HG03045 (cell line): ENCODE results near the gene MORC3.
"Not testable (repeated sequence)": the region's sequence is repeated elsewhere in the genome, so short reads cannot be mapped to it uniquely, and the experiment has no call there.

Experiments used
- ATAC-seq: cut with Tn5 transposase; IDR thresholded peaks from one replicate; pipeline ENCODE4 v1.9.1; 2021; ENCODE audit warnings: mild to moderate bottlenecking, moderate library complexity; ENCODE audit not compliant: unreplicated experiment

MORC3 gene

GRCh38 chr21:36321325-36322082 lies 1.5 kb downstream of the MORC3 start:
- no peak for ATAC-seq

DNA sequence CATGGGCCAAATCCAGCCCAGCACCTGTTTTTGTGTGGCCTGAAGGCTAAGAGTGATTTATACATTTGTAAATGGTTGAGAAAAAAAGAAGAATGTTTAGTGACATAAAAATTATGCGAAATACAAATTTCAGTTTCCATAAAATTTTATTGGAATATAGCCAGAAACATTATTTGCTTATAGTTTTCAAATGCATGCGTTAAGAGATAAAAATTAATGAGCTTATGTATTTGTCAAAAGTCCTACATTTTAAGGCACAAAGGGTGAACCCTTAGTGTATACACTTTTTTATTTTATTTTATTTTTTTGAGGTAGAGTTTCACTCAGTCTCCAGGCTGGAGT lies 2.1 kb downstream of the MORC3 start:
- no peak for ATAC-seq

- no peak for ATAC-seq
Measured at GRCh38 chr21:36323032-36323431, 3.0 kb downstream of the MORC3 start.

DNA sequence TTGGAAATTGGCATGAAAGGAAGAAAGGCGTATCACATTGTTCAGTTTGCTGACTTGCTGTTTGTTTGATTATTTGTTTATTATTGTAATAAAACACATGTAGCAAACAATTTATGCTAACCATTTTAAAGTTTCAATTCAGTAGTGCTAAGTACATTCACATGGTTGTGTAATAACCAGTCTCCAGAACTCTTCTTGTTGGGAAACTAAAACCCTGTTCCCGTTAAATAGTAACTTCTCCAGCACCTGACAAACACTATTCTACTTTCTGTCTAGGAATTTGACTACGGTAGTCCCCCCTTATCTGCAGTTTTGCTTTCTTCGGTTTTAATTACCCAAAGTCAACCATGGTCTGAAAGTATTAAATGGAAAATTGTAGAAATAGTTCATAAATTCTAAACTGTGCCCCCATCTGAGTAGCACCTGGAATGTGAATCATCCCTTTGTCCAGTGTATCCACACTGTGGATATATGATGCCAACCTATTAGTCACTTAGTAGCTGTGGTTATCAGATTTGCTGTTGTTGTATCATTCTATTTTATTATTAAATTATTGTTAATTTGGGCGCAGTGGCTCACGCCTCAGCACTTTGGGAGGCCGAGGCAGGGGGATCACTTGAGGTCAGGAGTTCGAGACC lies 5.5 kb downstream of the MORC3 start:
- no peak for ATAC-seq

DNA sequence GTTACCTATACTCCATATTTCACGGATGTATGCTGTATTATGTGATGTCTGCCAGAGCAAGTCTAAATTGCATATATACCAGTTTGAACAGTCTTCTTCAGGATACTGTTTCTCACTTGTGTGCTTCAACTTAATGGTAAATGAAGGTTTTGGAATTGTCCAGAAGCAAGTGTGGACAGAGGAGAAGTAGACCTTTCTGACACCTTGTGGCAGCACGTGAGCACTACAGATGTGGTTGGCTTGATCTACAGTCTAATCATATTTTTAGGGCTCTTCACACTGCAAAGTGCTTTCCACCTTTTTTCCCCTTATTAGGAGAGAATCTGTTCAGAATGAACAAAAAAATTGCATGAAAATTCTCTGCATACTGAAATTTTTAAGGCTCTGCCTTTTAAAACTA lies 10.9 kb downstream of the MORC3 start:
- ATAC-seq: no peak

DNA sequence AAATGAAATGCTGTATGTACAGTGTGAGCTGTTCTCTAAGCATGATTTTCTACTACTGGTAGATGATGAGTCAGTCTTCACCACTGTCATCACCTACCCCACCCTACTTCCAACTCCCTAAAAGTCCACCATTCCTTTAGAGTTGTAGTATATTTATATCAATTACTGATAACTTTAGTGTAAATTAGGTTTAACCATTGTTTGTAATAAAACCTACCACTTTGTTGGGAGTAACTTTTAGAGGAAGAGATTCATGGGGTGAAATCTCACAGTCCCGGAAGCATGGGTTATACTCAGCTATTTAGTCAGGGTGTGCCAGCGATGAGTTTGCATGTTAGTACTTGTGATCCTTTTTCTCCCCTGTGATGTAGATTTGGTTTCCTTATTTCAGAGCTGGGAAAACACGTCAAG lies 17.1 kb downstream of the MORC3 start:
- no peak for ATAC-seq

DNA sequence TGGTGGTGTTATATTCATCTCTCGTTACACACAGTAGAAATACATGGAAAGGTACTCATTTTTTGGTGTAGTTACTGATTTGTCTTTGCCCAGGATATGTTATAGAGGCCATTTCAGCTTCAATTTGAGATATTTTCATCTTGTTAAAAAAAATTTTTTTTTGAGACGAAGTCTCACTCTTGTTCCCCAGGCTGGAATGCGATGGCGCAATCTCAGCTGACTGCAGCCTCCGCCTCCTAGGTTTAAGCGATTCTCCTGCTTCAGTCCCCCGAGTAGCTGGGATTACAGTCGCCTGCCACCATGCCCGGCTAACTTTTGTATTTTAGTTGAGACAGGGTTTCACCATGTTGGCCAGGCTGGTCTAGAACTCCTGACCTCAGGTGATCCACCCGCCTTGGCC lies 19.0 kb downstream of the MORC3 start:
- no peak for ATAC-seq

GRCh38 chr21:36342581-36342980 lies 22.6 kb downstream of the MORC3 start:
- ATAC-seq: not testable (repeated sequence)

GRCh38 chr21:36344931-36345330 lies 24.9 kb downstream of the MORC3 start:
- ATAC-seq: no peak

GRCh38 chr21:36347278-36347961 lies 27.4 kb downstream of the MORC3 start:
- ATAC-seq: no peak

DNA sequence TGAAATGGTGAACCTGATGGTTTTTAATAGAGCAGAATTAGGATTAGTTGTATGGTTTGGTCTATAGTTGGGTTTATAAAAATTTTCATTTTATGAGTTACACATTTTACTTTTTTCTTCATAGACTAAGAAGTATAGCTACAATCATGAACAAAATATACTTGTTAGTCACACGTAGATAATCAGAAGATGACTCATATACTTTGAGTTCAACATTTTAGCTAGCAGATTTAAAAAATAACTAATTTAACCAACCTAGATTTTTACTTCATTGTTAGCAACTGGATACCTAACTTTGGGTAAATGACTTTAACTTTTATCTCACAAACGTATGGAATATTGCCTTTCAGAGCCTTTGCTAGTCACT lies 27.9 kb downstream of the MORC3 start:
- no peak for ATAC-seq

GRCh38 chr21:36349315-36349714 lies 29.3 kb downstream of the MORC3 start:
- ATAC-seq: no peak

DNA sequence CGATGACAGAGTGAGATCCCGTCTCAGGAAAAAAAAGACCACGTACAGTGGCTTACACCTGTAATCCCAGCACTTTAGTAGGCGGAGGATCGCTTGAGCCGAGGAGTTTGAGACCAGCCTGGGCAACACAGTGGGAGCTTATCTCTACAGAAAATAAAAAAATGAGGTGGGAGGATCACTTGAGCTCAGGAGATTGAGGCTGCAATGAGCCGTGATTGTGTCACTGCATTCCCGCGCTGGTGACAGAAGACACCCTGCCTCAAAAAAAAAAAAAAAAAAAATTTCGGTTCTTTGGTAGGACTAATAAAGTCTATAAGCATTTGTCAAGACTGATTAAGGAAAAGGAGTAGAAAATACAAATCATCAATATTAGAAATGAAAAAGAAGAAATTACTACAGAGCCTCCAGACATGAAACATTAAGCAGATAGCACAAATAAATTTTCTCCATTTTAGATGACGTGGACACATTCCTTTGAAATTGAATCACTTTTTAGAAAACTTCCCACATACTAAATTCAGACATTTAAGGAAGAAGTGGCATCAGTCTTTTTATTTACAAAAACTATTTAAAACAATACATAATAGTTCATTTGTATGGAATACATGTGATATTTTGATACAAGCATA lies 30.4 kb downstream of the MORC3 start:
- no peak for ATAC-seq

GRCh38 chr21:36354918-36355680 lies 35.1 kb downstream of the MORC3 start:
- no peak for ATAC-seq

DNA sequence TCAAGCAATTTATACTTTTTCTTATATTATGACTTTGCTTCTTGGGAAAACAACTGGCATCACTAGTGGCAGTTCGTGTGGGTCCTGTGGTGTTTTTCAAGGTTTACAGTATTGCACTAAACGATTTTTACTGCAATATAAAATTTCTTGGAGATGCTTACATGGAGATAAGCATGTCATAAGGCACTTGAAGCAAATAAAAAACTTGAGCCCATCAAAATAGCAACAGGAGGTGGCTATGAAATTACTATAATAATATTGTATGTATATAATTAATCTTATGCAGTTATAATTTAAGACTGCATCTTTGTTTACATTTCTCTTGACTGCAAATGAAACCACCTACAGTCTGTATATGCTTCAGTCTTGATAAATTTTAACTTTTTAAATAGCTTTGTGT lies 35.9 kb downstream of the MORC3 start:
- no peak for ATAC-seq

DNA sequence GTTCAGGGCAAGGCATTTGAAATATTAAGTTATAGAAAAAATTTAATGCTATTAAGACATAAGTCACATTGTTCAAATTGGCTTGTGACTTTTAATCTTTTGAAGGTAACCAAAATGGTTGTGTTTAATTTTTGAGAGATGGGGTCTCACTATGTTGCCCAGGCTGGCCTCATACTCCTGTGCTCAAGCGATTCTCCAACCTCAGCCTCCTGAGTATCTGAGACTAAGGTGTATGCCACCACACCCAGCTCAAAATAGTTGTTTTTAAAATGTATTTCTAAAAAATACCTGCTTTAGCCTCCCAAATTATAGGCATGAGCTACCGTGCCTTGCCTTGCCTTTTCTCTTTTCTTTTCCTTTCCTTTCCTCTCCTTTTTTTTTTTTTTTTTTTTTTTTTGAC lies 39.2 kb downstream of the MORC3 start:
- ATAC-seq: no peak

- no peak for ATAC-seq
Measured at GRCh38 chr21:36369064-36369685, 49.2 kb downstream of the MORC3 start.

DNA sequence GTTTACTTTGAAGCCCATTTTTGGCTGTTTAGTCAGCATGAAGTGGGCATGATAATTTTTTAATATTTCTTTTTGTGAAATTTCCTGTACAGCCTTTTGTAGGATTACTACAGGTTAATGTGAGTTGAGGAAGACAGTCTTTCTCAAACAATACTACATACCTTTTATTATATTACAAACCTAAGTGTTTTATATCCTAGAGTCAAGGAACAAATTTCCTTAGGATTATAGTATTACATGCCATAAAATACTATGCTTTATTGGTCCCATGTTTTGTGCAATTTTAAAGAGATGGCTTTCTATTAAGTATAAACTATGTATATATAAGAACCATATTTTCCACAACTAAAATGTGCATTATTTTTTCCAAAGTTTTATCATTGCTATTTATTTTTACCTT lies 56.0 kb downstream of the MORC3 start:
- ATAC-seq: no peak

GRCh38 chr21:36377391-36377842 lies 57.4 kb downstream of the MORC3 start:
- ATAC-seq: no peak

GRCh38 chr21:36379251-36379650 lies 59.3 kb downstream of the MORC3 start:
- ATAC-seq: no peak
